Breast epithelium (tissue), 3 donors: ENCODE data around the gene CCDC12.

Source experiments
- CTCF ChIP-seq, 3 donors: fragments of 450-650 bp; IDR thresholded peaks; one replicate each; pipeline ENCODE4 v1.5.1; 2016 to 2017; ENCODE audit warnings: antibody characterized with exemption in 3 of 3, mild to moderate bottlenecking in 3 of 3, moderate library complexity in 3 of 3
- POLR2A ChIP-seq: fragments of 450-650 bp; IDR thresholded peaks from one replicate; pipeline ENCODE4 v1.6.1; 2016; ENCODE audit warnings: antibody characterized with exemption, mild to moderate bottlenecking, moderate library complexity
- POLR2AphosphoS5 ChIP-seq, 3 donors: sonication (generic); formaldehyde crosslinking; IDR thresholded peaks; one replicate each; pipeline ENCODE4 v1.6.1; 2017; ENCODE audit warnings: antibody characterized with exemption in 3 of 3

DNA sequence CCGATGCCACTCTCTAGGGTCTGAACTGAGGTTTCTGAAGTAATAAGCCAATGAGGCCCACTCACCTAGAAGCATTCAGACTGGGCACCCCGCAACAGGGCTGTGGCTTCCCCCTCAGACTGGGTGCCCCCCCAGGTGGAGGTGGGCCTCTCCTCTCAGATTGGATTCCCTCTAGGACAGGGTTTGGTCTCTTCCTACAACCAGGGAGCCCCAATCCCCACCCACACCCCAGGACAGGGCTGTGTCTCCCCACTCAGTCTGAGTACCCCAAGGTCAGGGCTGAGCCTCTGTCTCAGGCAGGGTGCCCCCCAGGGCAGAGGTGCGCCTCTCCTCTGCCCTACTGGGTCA is 71.4 kb downstream of the CCDC12 start:
- TF ChIP-seq CTCF (IDR thresholded peaks at IDR 0.05) (no peak), POLR2AphosphoS5 (IDR thresholded peaks at IDR 0.05) (no peak), POLR2A (no peak)
